LNCaP clone FGC (cell line): ENCODE results near the gene TXNRD2.

Experiments used
- DNase-seq: peaks from one replicate; pipeline ENCODE4 v3.0.0-alpha.2; 2011; ENCODE audit warnings: low read depth
- H3K4me3 ChIP-seq: 2 replicates; pipeline ENCODE4 v1.5.1; 2011; ENCODE audit warnings: mild to moderate bottlenecking, low read depth, low read length, control low read depth
- CTCF ChIP-seq: IDR thresholded peaks from 2 replicates; pipeline ENCODE4 v1.5.1; 2012; ENCODE audit warnings: mild to moderate bottlenecking; ENCODE audit not compliant: control insufficient read depth, insufficient read depth; ENCODE audit errors: extremely low read depth

The TXNRD2 gene

GRCh38 chr22:19958083-19959042 lies 16.7 kb upstream of the TXNRD2 start:
- DNase-seq: no peak
- no peak overlapping the region for H3K4me3 ChIP-seq
- TF ChIP-seq CTCF: no peak

- TF ChIP-seq CTCF: 0 out of 2 replicates have a peak, but pooled peaks have one; percentile 5
- no peak overlapping the region for H3K4me3 ChIP-seq
- no peak for DNase-seq
Measured at GRCh38 chr22:19957445-19957844, 15.8 kb upstream of the TXNRD2 start.

- DNase-seq: no peak
- no peak for TF ChIP-seq CTCF
- no peak overlapping the region for H3K4me3 ChIP-seq
Measured at GRCh38 chr22:19955241-19956128, 13.9 kb upstream of the TXNRD2 start.

- no peak for DNase-seq
- no peak overlapping the region for H3K4me3 ChIP-seq
- no peak for TF ChIP-seq CTCF
Measured at GRCh38 chr22:19951346-19951745, 9.7 kb upstream of the TXNRD2 start.

GRCh38 chr22:19948057-19948760 lies 6.6 kb upstream of the TXNRD2 start:
- H3K4me3 ChIP-seq: no peak overlapping the region
- DNase-seq: no peak
- no peak for TF ChIP-seq CTCF
